GM19463 (cell line): Measurements from ENCODE around the gene ANXA10.
"Not testable (repeated sequence)": the region's sequence is repeated elsewhere in the genome, so short reads cannot be mapped to it uniquely, and the experiment has no call there.

Source experiments
- ATAC-seq: cut with Tn5 transposase; IDR thresholded peaks from one replicate; pipeline ENCODE4 v1.9.1; 2021; ENCODE audit warnings: mild to moderate bottlenecking, moderate library complexity; ENCODE audit not compliant: unreplicated experiment

The ANXA10 gene

DNA sequence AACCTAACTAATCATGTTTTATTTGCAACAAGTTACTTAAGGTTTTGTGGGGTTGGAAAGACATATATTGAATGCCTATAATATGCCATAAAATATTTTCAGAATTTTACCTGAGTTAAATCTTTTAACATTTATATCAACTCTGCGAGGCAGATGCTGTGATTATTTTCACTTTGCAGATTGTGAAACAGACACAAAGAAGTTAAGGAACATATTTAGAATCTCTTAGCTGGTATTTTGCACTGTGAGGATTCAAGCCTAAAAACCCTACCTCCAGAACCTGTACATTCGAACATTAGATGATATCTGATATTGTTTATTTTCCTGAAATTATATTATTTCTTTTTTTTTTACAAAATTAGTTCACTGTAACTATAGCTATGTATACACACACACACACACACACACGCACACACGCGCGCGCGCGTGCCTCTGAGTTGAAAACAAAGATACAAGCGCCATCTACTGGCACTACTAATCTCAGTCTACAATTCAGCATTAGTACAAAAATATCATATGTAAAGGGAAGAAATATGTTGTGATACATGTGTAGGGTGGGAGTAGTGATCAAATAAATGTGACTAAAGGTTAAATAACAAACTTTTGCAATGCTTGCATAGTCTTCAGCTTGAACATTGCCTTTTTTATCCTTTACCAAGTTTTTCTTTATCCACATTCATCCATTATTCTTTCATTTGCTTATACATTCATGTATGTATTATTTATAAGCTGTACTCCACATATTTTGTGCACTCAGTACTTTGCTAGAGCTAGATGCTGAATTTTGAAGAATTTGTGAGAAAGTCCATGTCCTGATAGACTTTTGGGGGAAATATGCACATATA is 61.5 kb downstream of the ANXA10 start:
- ATAC-seq, result peak; percentile 81

- no peak for ATAC-seq
Measured at GRCh38 chr4:168154546-168155277, 62.4 kb downstream of the ANXA10 start.

DNA sequence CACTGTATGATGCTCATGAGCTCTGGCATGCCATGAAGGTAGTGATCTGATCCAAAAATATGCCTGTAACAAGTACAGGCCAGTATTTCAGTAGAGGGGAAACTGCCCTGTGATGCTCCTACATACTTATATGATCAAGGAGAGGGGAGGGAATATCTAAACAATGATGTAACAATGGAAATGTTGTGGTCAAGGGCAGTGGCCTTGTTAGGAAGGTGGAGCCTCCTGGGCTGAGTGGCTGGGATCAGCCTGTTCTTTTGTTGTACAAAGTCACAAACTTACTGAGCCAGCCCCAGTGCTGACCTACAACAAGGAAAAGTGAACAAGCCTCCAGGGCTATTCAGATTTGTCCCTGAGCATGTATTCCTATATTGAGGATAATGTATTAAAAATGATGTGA is 70.3 kb downstream of the ANXA10 start:
- ATAC-seq, result no peak

- ATAC-seq, result no peak
Measured at GRCh38 chr4:168163106-168163505, 70.8 kb downstream of the ANXA10 start.

GRCh38 chr4:168164045-168164444 is 71.7 kb downstream of the ANXA10 start:
- no peak for ATAC-seq

DNA sequence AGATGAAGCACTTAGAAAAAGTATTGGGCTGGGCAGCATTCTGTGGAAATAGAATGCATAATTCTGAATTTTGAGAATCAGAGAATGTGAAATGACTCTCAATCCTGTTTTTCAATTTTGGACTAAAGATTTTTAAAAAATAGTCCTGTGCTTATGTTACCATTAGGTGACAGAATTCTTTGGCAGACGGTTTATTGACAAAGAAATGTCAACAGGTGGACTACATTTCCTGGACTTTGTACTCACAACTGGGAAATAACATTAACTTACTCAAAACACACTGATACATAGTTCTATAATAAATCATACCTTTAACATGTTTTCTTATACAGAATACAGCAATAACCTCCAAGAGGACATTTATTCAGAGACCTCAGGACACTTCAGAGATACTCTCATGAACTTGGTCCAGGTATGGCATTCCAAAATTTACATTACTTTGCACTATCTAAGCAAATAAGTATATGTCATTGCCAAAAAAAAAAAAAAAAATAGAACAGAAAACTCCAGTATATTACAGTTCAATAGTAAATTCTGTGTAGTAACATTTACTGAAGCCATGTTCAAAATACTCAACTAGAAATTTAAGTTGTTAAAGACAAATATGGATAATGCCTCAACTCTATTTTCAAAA is 72.7 kb downstream of the ANXA10 start:
- ATAC-seq, result no peak

DNA sequence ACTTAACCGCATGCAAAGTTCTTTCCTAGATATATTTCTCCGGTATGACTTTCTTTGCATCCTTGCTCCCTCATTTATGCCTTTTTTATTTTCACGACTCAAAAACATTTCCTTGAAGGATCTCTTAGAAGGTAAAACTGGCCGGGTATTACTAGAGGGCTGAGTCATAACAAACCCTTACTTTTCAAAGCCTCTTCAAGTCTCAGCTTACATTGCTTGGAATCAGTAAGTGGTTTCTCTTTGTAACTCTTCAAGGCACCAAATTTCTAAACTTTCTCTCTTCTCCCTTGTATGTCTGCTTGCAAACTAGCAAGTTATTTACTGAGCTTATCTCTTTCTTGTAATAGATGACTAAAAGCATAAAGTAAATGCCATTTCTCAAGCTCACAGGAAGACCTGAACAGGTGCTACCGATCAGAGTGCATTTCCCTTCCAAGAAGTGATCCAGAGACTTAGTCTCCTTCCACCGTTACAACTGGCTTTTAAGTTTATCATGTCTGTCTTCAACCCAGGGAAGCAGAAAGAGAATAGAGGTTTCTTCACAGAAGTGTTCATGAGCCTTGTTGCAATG is 75.5 kb downstream of the ANXA10 start:
- ATAC-seq, result no peak

GRCh38 chr4:168174308-168174707 is 82.0 kb downstream of the ANXA10 start:
- no peak for ATAC-seq

- peak; percentile 41 for ATAC-seq
Measured at GRCh38 chr4:168177546-168178149, 85.3 kb downstream of the ANXA10 start.

- no peak for ATAC-seq
Measured at GRCh38 chr4:168183717-168184571, 91.6 kb downstream of the ANXA10 start.

- ATAC-seq, result peak; percentile 55
Measured at GRCh38 chr4:168188754-168189153, 96.4 kb downstream of the ANXA10 start.

DNA sequence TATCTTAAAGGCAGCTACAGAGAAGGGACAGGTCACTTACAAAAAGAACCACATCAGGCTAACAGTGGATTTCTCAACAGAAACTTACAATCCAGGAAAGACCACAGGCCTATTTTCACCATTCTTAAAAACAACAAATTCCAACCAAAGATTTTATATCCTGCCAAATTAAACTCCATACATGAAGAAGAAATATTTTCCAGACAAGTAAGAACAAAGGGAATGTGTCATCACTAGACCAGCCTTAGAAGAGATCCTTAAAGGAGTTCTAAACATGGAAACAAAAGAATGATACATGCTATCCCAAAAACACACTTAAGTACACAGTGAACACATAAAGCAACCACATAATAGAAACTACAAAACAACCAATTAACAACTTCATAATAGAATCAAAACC is 105.6 kb downstream of the ANXA10 start:
- ATAC-seq, result no peak

- peak; percentile 70 for ATAC-seq
Measured at GRCh38 chr4:168199260-168199957, 107.1 kb downstream of the ANXA10 start.

- ATAC-seq, result no peak
Measured at GRCh38 chr4:168200685-168201084, 108.3 kb downstream of the ANXA10 start.

GRCh38 chr4:168203233-168203911 is 111.0 kb downstream of the ANXA10 start:
- ATAC-seq, result no peak

GRCh38 chr4:168208957-168209614 is 116.7 kb downstream of the ANXA10 start:
- no peak for ATAC-seq

DNA sequence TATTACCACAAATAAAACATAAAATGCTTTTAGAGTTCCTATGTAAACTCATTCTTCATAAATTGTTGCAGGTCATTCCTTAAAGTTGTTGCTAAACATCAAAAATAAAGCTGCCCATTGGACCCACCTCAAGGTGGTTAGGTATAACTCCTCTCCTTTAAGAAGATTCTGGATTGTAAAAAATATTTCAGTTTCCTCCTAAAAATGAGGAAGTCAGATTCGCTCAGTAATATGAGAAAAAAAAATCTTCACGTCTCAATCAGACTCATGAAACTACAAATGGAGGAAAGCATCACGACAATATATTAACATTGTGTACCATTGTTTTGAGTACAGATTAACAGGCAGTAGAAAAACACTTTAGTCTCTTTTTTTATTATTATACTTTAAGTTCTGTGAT is 120.3 kb downstream of the ANXA10 start:
- ATAC-seq, result no peak

- ATAC-seq, result not testable (repeated sequence)
Measured at GRCh38 chr4:168213511-168213910, 121.2 kb downstream of the ANXA10 start.
